ENCODE data around the gene TEX261. TPM values are rescaled to one million over a fixed set of nuclear protein-coding genes. Genes with fewer than 3 reads are reported as not detected.

The TEX261 gene
- total RNA-seq, 1 donor from 2014 or later, result 33.0 TPM

DNA sequence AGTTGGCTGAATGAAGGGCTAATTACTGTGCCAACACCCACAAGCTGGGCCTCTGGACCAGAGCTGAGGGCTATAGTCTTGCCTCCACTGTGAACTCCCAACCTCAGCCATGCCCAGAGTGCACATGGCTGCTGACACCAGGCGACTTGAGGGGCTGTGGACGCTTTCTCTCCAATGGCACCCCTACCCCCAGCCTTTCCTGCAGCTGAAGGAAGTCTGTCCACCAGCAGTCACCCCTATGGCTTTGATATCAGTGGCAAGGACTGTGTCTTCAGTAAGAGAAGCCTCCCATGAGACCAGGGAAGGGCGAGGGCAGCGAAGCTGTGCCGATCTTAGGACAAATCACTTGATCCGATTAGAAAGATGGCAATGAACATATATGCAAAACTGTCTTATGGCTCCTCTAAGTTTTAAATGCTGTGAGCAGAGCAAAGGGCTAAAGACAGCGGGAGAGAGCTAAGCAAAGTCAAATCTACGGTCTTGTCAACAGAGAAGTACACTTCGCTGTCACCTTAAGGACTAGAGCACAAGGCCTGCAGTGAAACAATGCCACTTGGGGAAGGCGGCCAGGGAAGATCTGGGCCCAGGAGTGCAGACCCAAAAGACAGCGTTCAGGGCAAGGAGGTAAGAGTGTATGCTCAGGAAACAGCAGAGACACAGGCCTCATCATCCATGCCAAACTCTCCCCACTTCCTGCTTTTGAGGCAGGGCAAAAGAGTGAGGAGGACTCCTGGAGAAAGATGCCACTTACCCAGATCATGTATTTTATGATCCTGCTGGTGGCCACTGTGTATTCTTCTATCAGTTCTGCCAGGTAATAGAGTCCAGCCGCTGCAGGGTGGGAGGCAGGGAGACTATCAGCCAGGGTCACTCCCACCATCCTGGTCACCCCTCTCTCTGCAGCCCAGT is 1.5 kb downstream of the TEX261 start:
- peak overlapping the region; percentile 98 for H3K4me3 Mint-ChIP-seq
- H3K27me3 Mint-ChIP-seq (ENCODE audit: low read depth), result peaks cover 6% of the 10 kb centered on the region
- peak overlapping the region; percentile 79 for H3K27ac Mint-ChIP-seq
- TF ChIP-seq, protein P1, sequence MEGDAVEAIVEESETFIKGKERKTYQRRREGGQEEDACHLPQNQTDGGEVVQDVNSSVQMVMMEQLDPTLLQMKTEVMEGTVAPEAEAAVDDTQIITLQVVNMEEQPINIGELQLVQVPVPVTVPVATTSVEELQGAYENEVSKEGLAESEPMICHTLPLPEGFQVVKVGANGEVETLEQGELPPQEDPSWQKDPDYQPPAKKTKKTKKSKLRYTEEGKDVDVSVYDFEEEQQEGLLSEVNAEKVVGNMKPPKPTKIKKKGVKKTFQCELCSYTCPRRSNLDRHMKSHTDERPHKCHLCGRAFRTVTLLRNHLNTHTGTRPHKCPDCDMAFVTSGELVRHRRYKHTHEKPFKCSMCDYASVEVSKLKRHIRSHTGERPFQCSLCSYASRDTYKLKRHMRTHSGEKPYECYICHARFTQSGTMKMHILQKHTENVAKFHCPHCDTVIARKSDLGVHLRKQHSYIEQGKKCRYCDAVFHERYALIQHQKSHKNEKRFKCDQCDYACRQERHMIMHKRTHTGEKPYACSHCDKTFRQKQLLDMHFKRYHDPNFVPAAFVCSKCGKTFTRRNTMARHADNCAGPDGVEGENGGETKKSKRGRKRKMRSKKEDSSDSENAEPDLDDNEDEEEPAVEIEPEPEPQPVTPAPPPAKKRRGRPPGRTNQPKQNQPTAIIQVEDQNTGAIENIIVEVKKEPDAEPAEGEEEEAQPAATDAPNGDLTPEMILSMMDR (IDR thresholded peaks at IDR 0.05; ENCODE audit: unreplicated experiment), result no peak
- no peaks in the 10 kb centered on the region for H3K9me3 Mint-ChIP-seq
- H3K36me3 Mint-ChIP-seq, result peaks cover 9% of the 10 kb centered on the region
- peak in 1 of 2 experiments; percentile 25 for DNase-seq (ENCODE audit: low spot score in 2 of 2, unreplicated experiment in 2 of 2)
- peaks cover 20% of the 10 kb centered on the region for H3K4me1 Mint-ChIP-seq

- Mint-ChIP-seq H3K27ac (no peak overlapping the region), H3K27me3 (ENCODE audit: low read depth) (no peaks in the 10 kb centered on the region), H3K36me3 (peaks cover 11% of the 10 kb centered on the region), H3K4me1 (peaks cover 20% of the 10 kb centered on the region), H3K9me3 (no peaks in the 10 kb centered on the region), H3K4me3 (peak overlapping the region; percentile 16)
- DNase-seq (ENCODE audit: low spot score in 2 of 2, unreplicated experiment in 2 of 2), result no peak
- TF ChIP-seq, protein P1 (IDR thresholded peaks at IDR 0.05; ENCODE audit: unreplicated experiment), result no peak
Observed at GRCh38 chr2:70991742-70992141, 2.9 kb downstream of the TEX261 start.

DNA sequence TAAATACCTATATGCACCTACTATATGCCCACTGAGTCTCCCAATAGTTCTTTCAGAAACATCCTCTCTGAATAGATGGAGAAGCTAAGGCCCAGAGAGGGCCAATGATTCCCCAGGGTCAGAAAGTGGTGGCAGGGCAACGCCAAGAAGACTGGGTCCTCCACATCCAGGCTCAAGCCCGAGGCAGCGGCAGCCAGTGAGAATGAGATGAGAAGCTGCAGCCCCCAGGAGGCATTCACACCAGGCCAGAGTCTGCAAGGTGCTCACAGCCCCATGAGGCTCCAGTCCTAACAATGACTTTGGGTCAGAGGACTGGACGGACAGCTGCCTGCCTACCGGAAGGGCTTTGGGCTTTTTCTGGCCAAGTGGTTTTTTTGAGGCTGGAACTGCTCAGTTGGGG is 3.5 kb downstream of the TEX261 start:
- Mint-ChIP-seq H3K4me1 (peaks cover 20% of the 10 kb centered on the region), H3K27me3 (ENCODE audit: low read depth) (no peaks in the 10 kb centered on the region), H3K27ac (no peak overlapping the region), H3K4me3 (no peak overlapping the region), H3K36me3 (peaks cover 17% of the 10 kb centered on the region), H3K9me3 (no peaks in the 10 kb centered on the region)
- TF ChIP-seq, protein P1 (IDR thresholded peaks at IDR 0.05; ENCODE audit: unreplicated experiment), result no peak
- no peak for DNase-seq (ENCODE audit: low spot score in 2 of 2, unreplicated experiment in 2 of 2)

- Mint-ChIP-seq H3K4me3 (no peak overlapping the region), H3K9me3 (no peaks in the 10 kb centered on the region), H3K27me3 (ENCODE audit: low read depth) (no peaks in the 10 kb centered on the region), H3K36me3 (peaks cover 22% of the 10 kb centered on the region), H3K4me1 (peaks cover 16% of the 10 kb centered on the region), H3K27ac (no peak overlapping the region)
- no peak for DNase-seq (ENCODE audit: low spot score in 2 of 2, unreplicated experiment in 2 of 2)
- TF ChIP-seq, protein P1 (IDR thresholded peaks at IDR 0.05; ENCODE audit: unreplicated experiment), result no peak
Observed at GRCh38 chr2:70990216-70990615, 4.5 kb downstream of the TEX261 start.

DNA sequence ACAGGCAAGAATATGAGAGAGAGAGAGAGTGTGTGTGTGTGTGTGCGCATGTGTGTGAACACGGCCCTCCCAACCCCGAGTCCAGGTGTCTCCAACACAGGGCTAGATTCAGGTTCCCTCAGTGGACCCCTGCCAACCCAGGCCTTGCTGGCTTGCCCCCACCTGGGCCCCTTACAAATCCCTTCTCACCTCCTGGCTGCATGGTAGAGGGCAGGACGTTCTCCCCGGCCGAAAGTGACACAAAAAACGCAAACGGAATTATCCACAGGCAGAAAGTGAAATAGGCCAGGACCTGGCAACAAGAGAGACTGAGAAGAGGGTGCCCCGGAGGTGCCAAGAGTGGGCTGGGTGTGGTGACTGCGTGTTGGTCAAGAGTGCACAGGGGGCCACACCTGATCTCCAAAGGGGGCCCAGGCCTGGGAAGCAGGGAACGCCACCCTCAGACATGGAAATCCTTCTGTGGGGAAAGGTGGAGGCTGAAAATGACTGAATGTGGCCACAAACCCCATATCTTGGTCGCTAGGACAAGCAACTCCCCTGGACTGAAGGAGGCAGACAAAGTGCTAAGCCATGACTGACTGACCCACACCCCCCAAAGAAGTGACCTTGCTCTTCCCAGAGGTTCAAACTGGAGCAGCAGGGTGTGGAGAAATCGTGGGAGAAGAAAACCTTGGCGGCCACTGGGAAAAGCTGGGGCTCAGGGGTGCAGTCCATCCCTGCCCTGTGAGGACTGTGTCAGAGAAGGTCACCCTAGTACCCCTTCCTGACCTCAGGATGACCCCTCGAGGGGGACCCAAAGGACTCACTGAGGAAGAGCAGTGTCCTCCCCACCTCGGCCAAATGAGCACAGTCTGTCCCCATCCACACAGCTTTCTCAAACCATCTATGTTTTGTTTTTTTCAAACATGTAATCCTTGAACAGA is 5.7 kb downstream of the TEX261 start:
- Mint-ChIP-seq H3K27ac (no peak overlapping the region), H3K36me3 (peaks cover 22% of the 10 kb centered on the region), H3K9me3 (no peaks in the 10 kb centered on the region), H3K4me1 (peaks cover 13% of the 10 kb centered on the region), H3K27me3 (ENCODE audit: low read depth) (no peaks in the 10 kb centered on the region), H3K4me3 (no peak overlapping the region)
- TF ChIP-seq, protein P1 (IDR thresholded peaks at IDR 0.05; ENCODE audit: unreplicated experiment), result no peak
- peak in 1 of 2 experiments; percentile 21 for DNase-seq (ENCODE audit: low spot score in 2 of 2, unreplicated experiment in 2 of 2)
